Transverse colon (tissue), 4 donors: ENCODE measurements around the gene PPM1H. TPM values are rescaled to one million over a fixed set of nuclear protein-coding genes. Genes with fewer than 3 reads are reported as not detected.
"Not testable (repeated sequence)": the region's sequence is repeated elsewhere in the genome, so short reads cannot be mapped to it uniquely, and the experiment has no call there.

Source experiments
- DNase-seq: peaks from one replicate; pipeline ENCODE4 v3.0.0-alpha.2; 2019
- H3K27ac ChIP-seq, 4 donors: fragments of 200-600 bp; sonication (generic); 2 replicates each; pipeline ENCODE4 v1.5.1; 2016 to 2018; ENCODE audit warnings: inconsistent platforms in 4 of 4
- H3K27me3 ChIP-seq: fragments of 200-600 bp; sonication (generic); 2 replicates; pipeline ENCODE4 v1.5.1; 2017; ENCODE audit warnings: inconsistent platforms
- H3K36me3 ChIP-seq, 4 donors: fragments of 200-600 bp; sonication (generic); 2 replicates each; pipeline ENCODE4 v1.5.1; 2017 to 2019; ENCODE audit warnings: inconsistent platforms in 4 of 4
- H3K4me1 ChIP-seq, 4 donors: fragments of 200-600 bp; sonication (generic); 2 replicates each; pipeline ENCODE4 v1.5.1; 2017 to 2020; ENCODE audit warnings: inconsistent platforms in 4 of 4
- H3K4me3 ChIP-seq, 4 donors: fragments of 200-600 bp; sonication (generic); 1 replicate in 1 of 4; 2 replicates in 3 of 4; pipeline versions ENCODE4 v1.5.1 to v1.6.1; 2017 to 2019; ENCODE audit warnings: inconsistent platforms in 4 of 4
- H3K9me3 ChIP-seq, 2 donors: fragments of 200-600 bp; sonication (generic); 2 replicates each; pipeline ENCODE4 v1.5.1; 2017 to 2019; ENCODE audit warnings: inconsistent platforms in 2 of 2
- CTCF ChIP-seq, 5 experiments: fragments of 200-600 bp in 3 of 5; fragments of 450-650 bp in 2 of 5; sonication (generic) in 3 of 5; IDR thresholded peaks; 1 replicate in 2 of 5; 2 replicates in 3 of 5; pipeline ENCODE4 v1.5.1; 2016 to 2017; ENCODE audit warnings: antibody characterized with exemption in 5 of 5, inconsistent platforms in 3 of 5, mild to moderate bottlenecking in 2 of 5, moderate library complexity in 1 of 5
- EP300 ChIP-seq: sonication (generic); formaldehyde crosslinking; IDR thresholded peaks from one replicate; pipeline ENCODE4 v1.6.1; 2017; ENCODE audit warnings: antibody characterized with exemption, low read depth
- POLR2A ChIP-seq: fragments of 450-650 bp; IDR thresholded peaks from one replicate; pipeline ENCODE4 v1.6.1; 2016; ENCODE audit warnings: antibody characterized with exemption, mild to moderate bottlenecking, moderate library complexity
- POLR2AphosphoS5 ChIP-seq, 3 donors: sonication (generic); formaldehyde crosslinking; IDR thresholded peaks; one replicate each; pipeline ENCODE4 v1.6.1; 2016; ENCODE audit warnings: antibody characterized with exemption in 3 of 3
- WGBS, 2 donors: methylation state at CpG; one replicate each; pipeline ENCODE4 v1.1.5; 2018; ENCODE audit warnings: low coverage in 1 of 2; 5-methylcytosine and 5-hydroxymethylcytosine counted together
- in situ Hi-C, 4 donors: fragments of 200-750 bp; cut with MboI; loops; one replicate each; pipeline versions ENCODE4 v1.15.0 to v1.15.1; 2017; ENCODE audit warnings: low sequenced_read_pairs in 3 of 4, low pct_ligation_motif_present in 1 of 4, low pct_unique_long_range_greater_than_20kb in 1 of 4
- intact Hi-C: fragments of 100-400 bp; cut with DNase I; formaldehyde crosslinking; loops from one replicate; pipeline ENCODE4 v1.15.1; 2023; ENCODE audit warnings: low total_unique reads
- total RNA-seq, 4 donors: library from RNA; depleted of rRNA; stranded (reverse); fragments of >200 nt; gene quantifications; one replicate each; pipeline ENCODE4 v1.1.0, GENCODE V29; 2016

PPM1H gene
- total RNA-seq, 4 donors from 2014 or later, result 0.37 to 3.2 (median 2.8) TPM

GRCh38 chr12:62967701-62968100, 32.8 kb upstream of the PPM1H start:
- H3K4me3 ChIP-seq, result no peak overlapping the region
- WGBS, 2 donors, result 69 to 71% methylated on average over 2 of the region's 2 CpGs
- in situ Hi-C loops, result no loop called here
- no peak for DNase-seq
- intact Hi-C loops, result no loop called here
- H3K9me3 ChIP-seq, result no peaks in the 10 kb centered on the region
- TF ChIP-seq CTCF (IDR thresholded peaks at IDR 0.05) (no peak), EP300 (no peak), POLR2AphosphoS5 (IDR thresholded peaks at IDR 0.05) (no peak)
- H3K4me1 ChIP-seq, result no peaks in the 10 kb centered on the region
- H3K36me3 ChIP-seq, result no peaks in the 10 kb centered on the region
- no peak overlapping the region for H3K27ac ChIP-seq
- H3K27me3 ChIP-seq, result no peaks in the 10 kb centered on the region

GRCh38 chr12:62966990-62967506, 32.1 kb upstream of the PPM1H start:
- no peak overlapping the region for H3K27ac ChIP-seq

GRCh38 chr12:62966446-62966989, 31.6 kb upstream of the PPM1H start:
- in situ Hi-C loops, H3K36me3 ChIP-seq, H3K4me3 ChIP-seq, intact Hi-C loops, H3K4me1 ChIP-seq, H3K9me3 ChIP-seq, H3K27ac ChIP-seq, H3K27me3 ChIP-seq: not testable (repeated sequence)
- DNase-seq, result peak; percentile 49
- 49 to 61% methylated on average over 8 of the region's 8 CpGs for WGBS, 2 donors

More at GRCh38 chr12:62966990-62967506, 32.1 kb upstream of the PPM1H start:
- Histone ChIP-seq H3K36me3 (no peaks in the 10 kb centered on the region), H3K4me1 (no peaks in the 10 kb centered on the region), H3K9me3 (no peaks in the 10 kb centered on the region), H3K4me3 (no peak overlapping the region), H3K27me3 (no peaks in the 10 kb centered on the region)
- TF ChIP-seq CTCF (IDR thresholded peaks at IDR 0.05), result no peak
- TF ChIP-seq EP300, result no peak
- TF ChIP-seq POLR2AphosphoS5 (IDR thresholded peaks at IDR 0.05), result no peak
- no peak for TF ChIP-seq POLR2A
- DNase-seq, result no peak
- in situ Hi-C loops, result no loop called here
- intact Hi-C loops, result no loop called here

GRCh38 chr12:62965700-62966099, 30.8 kb upstream of the PPM1H start:
- H3K4me3 ChIP-seq, H3K27me3 ChIP-seq, in situ Hi-C loops, H3K36me3 ChIP-seq, H3K27ac ChIP-seq, H3K9me3 ChIP-seq, H3K4me1 ChIP-seq, intact Hi-C loops, DNase-seq: not testable (repeated sequence)
- WGBS, 2 donors, result 36 to 47% methylated on average over 4 of the region's 4 CpGs

GRCh38 chr12:62965242-62965641, 30.3 kb upstream of the PPM1H start:
- DNase-seq, H3K27ac ChIP-seq, in situ Hi-C loops, H3K27me3 ChIP-seq, intact Hi-C loops, H3K36me3 ChIP-seq, H3K4me3 ChIP-seq, H3K9me3 ChIP-seq, H3K4me1 ChIP-seq: not testable (repeated sequence)
- WGBS, 2 donors, result 78 to 92% methylated on average over 7 to 11 of the region's 11 CpGs

- in situ Hi-C loops (no loop called here), intact Hi-C loops (no loop called here)
- Histone ChIP-seq H3K27ac (no peak overlapping the region), H3K4me3 (no peak overlapping the region), H3K4me1 (no peaks in the 10 kb centered on the region), H3K27me3 (no peaks in the 10 kb centered on the region), H3K36me3 (no peaks in the 10 kb centered on the region), H3K9me3 (no peaks in the 10 kb centered on the region)
- DNase-seq, result no peak
- 83 to 91% methylated on average over 1 to 2 of the region's 2 CpGs for WGBS, 2 donors
- no peak for TF ChIP-seq POLR2A
- TF ChIP-seq CTCF (IDR thresholded peaks at IDR 0.05), result no peak
- no peak for TF ChIP-seq EP300
- TF ChIP-seq POLR2AphosphoS5 (IDR thresholded peaks at IDR 0.05), result no peak
Measured at GRCh38 chr12:62963486-62964041, 28.6 kb upstream of the PPM1H start.
